ENCODE measurements around the gene CSTPP1. TPM values are rescaled to one million over a fixed set of nuclear protein-coding genes. Genes with fewer than 3 reads are reported as not detected.

The CSTPP1 gene
- total and polyA plus RNA-seq, 2 of the 8 experiments (the other 6 are each of a cell fraction or from before 2014, with no cell fraction given), result 24.2 to 28.7 TPM

DNA sequence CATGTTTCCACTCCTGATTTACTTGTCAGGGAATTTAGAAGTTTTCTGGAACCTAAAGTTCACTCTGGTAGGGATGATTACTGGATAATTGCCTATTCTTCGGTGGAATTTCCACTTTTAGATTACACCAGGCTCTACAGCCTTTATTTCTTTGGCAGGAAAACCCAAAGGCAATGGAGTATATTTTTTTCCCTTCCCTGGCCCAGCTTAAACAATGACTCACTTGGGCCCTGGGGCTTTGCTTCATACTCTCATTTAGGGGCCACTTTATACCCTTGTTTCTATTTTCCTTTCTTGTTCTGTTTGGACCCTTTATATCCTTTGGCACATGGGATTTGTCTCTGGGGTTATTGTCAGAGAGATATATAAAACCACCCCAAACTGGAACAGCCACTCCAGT, 114.7 kb downstream of the CSTPP1 start:
- WGBS, 2 experiments (ENCODE audit: extremely low coverage in 1 of 2, insufficient coverage in 1 of 2, insufficient read length in 1 of 2, insufficient replicate concordance in 2 of 2, low coverage in 1 of 2, low lambda C conversion rate in 2 of 2, missing lambda C conversion rate in 1 of 2), result 95% methylated on average over 1 of the region's 1 CpG; no CpG with 5 or more reads in 1 of the 2 experiments
- POLR2A ChIA-PET (ENCODE audit: partially characterized antibody), result interaction anchor here (0.6 kb wide), 1 partner anchor 89 kb away, joined by 3 read pairs; no protein-coding TSS in a partner anchor

More for the DNA sequence above, 114.7 kb downstream of the CSTPP1 start:
- Histone ChIP-seq H3K4me2 (ENCODE audit: insufficient read depth in 1 of 2, low read depth in 2 of 2, low read length in 2 of 2) (no peak overlapping the region), H3K27me3 (replicated peaks in 1 of 4; ENCODE audit: control insufficient read depth in 3 of 4, extremely low read depth in 1 of 4, insufficient read depth in 3 of 4, low read length in 3 of 4) (no peaks in the 10 kb centered on the region), H3K9me3 (ENCODE audit: insufficient read depth in 2 of 2, low read depth in 1 of 2, low read length in 1 of 2) (no peaks in the 10 kb centered on the region), H3K18ac (ENCODE audit: extremely low read depth, low read length) (no peak overlapping the region), H2BK12ac (ENCODE audit: low read depth, low read length) (no peak overlapping the region), H4K5ac (ENCODE audit: insufficient read length, low read depth, low read length) (no peak overlapping the region), H3K9ac (replicated peaks in 1 of 4; ENCODE audit: extremely low read depth in 1 of 4, low read depth in 3 of 4, low read length in 3 of 4) (no peak overlapping the region), H4K8ac (ENCODE audit: extremely low read depth, insufficient read depth, low read length) (no peak overlapping the region), H3K27ac (ENCODE audit: low read depth, low read length) (no peak overlapping the region), H4K20me1 (replicated peaks in 1 of 2; ENCODE audit: control insufficient read depth in 1 of 2, insufficient read depth in 2 of 2, low read length in 2 of 2) (no peaks in the 10 kb centered on the region), H2AFZ (ENCODE audit: low read length) (no peak overlapping the region), H3K4me1 (replicated peaks in 1 of 4; ENCODE audit: control insufficient read depth in 3 of 4, insufficient read depth in 4 of 4, low read length in 3 of 4) (no peaks in the 10 kb centered on the region), H2AK5ac (ENCODE audit: low read depth, low read length) (no peak overlapping the region), H2BK20ac (ENCODE audit: low read length) (no peak overlapping the region), H3K79me1 (ENCODE audit: low read depth, low read length) (no peaks in the 10 kb centered on the region), H4K91ac (replicated peaks; ENCODE audit: insufficient read length, low read length) (no peak overlapping the region), H3K23me2 (ENCODE audit: low read depth, low read length) (no peaks in the 10 kb centered on the region), H3K79me2 (ENCODE audit: control insufficient read depth in 1 of 2, insufficient read depth in 2 of 2, low read length in 2 of 2) (no peaks in the 10 kb centered on the region), H3K36me3 (ENCODE audit: control insufficient read depth in 2 of 4, insufficient read depth in 4 of 4, low read length in 3 of 4) (no peaks in the 10 kb centered on the region), H2BK120ac (replicated peaks; ENCODE audit: low read depth, low read length) (no peak overlapping the region), H2BK5ac (ENCODE audit: low read depth, low read length) (no peak overlapping the region), H3K56ac (replicated peaks; ENCODE audit: insufficient read length, low read depth, low read length) (no peak overlapping the region), H2BK15ac (ENCODE audit: low read length) (no peak overlapping the region), H3K23ac (ENCODE audit: insufficient read length) (no peak overlapping the region), H3K4ac (replicated peaks; ENCODE audit: insufficient read length, low read depth, low read length) (no peak overlapping the region), H3K4me3 (ENCODE audit: extremely low read depth in 1 of 4, insufficient read depth in 2 of 4, low read depth in 3 of 4, low read length in 4 of 4) (no peak overlapping the region), H3K14ac (ENCODE audit: insufficient read length) (no peak overlapping the region)
- CTCF ChIA-PET (ENCODE audit: partially characterized antibody), result no interaction called here
- no peak for DNase-seq (ENCODE audit: low read depth in 1 of 2, low spot score in 2 of 2)
- FAIRE-seq, result no peak
- no peak for TF ChIP-seq EGR1 (IDR thresholded peaks at IDR 0.05; ENCODE audit: borderline replicate concordance, low read depth, low read length)
- no peak for TF ChIP-seq KDM5A (IDR thresholded peaks at IDR 0.05; ENCODE audit: low read length)
- TF ChIP-seq, protein P1, sequence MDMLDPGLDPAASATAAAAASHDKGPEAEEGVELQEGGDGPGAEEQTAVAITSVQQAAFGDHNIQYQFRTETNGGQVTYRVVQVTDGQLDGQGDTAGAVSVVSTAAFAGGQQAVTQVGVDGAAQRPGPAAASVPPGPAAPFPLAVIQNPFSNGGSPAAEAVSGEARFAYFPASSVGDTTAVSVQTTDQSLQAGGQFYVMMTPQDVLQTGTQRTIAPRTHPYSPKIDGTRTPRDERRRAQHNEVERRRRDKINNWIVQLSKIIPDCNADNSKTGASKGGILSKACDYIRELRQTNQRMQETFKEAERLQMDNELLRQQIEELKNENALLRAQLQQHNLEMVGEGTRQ (IDR thresholded peaks at IDR 0.05; ENCODE audit: low read length), result no peak
- no peak for TF ChIP-seq POLR2AphosphoS5 (IDR thresholded peaks at IDR 0.05; ENCODE audit: low read depth, low read length)
- no peak for TF ChIP-seq BACH1 (IDR thresholded peaks at IDR 0.05; ENCODE audit: low read length)
- no peak for TF ChIP-seq EZH2 (IDR thresholded peaks at IDR 0.05; ENCODE audit: low read depth, low read length, severe bottlenecking)
- TF ChIP-seq JUN (IDR thresholded peaks at IDR 0.05; ENCODE audit: low read depth, low read length), result no peak
- no peak for TF ChIP-seq POLR2A (IDR thresholded peaks at IDR 0.05; ENCODE audit: control extremely low read depth in 1 of 2, low read depth in 2 of 2, low read length in 2 of 2)
- TF ChIP-seq ASH2L (IDR thresholded peaks at IDR 0.05; ENCODE audit: low read length), result no peak
- no peak for TF ChIP-seq RBBP5 (IDR thresholded peaks at IDR 0.05; ENCODE audit: borderline replicate concordance, low read depth, low read length)
- TF ChIP-seq TEAD4 (IDR thresholded peaks at IDR 0.05; ENCODE audit: low read depth, low read length), result no peak
- TF ChIP-seq NANOG (IDR thresholded peaks at IDR 0.05; ENCODE audit: insufficient read depth, low read depth, low read length, poor library complexity, severe bottlenecking), result no peak
- TF ChIP-seq YY1 (IDR thresholded peaks at IDR 0.05; ENCODE audit: low read depth, low read length), result no peak
- TF ChIP-seq NRF1 (IDR thresholded peaks at IDR 0.05; ENCODE audit: low read depth, low read length), result no peak
- TF ChIP-seq CBX5 (IDR thresholded peaks at IDR 0.05; ENCODE audit: low read depth, low read length), result no peak
- TF ChIP-seq SP4 (IDR thresholded peaks at IDR 0.05; ENCODE audit: low read length), result no peak
